Stimulated activated CD4-positive, alpha-beta T cell treated with anti-CD3 and anti-CD28 coated beads, Interleukin-15, amount 100 ng/mL, for 24 hours (primary cell): ENCODE measurements around the gene ZNF425.
"Not testable (repeated sequence)": the region's sequence is repeated elsewhere in the genome, so short reads cannot be mapped to it uniquely, and the experiment has no call there.

ENCODE experiments used
- DNase-seq: peaks from one replicate; pipeline ENCODE4 v3.0.0-alpha.2; 2020

ZNF425 gene

DNA sequence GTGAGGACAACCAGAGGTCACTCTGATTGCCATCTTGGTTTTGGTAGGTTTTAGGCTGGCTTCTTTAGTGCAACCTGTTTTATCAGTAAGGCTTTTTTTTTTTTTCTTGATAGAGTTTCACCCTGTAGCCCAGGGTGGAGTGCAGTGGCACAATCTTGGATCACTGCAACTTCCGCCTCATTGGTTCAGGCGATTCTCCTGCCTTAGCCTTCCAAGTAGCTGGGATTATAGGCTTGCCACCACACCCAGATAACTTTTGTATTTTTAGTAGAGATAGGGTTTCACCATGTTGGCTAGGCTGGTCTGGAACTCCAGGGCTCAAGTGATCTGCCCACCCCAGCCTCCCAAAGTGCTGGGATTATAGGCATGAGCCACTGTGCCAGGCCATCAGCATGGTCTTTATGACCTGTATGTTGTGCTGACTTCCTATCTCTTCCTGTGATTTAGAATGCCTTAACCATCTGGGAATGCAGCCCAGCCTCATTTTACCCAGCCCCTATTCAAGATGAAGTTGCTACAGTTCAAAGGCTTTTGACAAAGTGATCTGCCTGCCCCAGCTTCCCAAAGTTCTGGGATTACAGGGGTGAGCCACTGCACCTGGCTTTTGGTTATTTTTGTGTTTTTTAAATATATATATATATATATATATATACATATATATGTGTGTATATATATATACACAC, 7.0 kb upstream of the ZNF425 start:
- no peak for DNase-seq

DNA sequence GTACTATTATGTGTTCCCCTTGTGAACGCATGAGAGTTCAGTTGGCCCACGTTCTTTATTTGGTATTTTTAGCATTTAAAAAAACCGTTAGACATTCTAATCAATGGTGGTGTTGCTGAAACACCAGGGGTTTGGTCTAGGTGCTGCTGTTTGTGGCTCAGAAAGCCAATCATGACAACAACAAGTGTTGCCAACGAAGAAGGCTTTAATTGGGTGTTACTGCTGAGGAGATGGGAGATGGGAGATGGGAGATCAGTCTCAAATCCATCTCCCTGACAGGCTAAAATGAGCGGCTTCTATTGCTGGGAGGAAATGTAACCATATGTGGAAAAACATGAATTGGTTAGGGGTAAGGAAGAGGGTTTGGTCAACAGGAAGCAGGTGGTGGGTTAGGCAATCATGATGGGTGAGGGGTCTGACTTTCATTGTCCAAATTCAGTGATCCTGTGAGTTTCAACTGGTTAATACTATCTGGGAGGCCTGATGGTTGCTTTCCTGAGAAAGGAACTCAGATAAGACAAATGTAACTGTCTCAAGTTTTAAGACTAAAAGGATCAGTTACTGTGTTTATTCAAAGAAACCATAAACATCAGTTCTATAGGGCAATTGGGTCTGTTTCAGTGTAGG, 4.6 kb upstream of the ZNF425 start:
- no peak for DNase-seq

DNA sequence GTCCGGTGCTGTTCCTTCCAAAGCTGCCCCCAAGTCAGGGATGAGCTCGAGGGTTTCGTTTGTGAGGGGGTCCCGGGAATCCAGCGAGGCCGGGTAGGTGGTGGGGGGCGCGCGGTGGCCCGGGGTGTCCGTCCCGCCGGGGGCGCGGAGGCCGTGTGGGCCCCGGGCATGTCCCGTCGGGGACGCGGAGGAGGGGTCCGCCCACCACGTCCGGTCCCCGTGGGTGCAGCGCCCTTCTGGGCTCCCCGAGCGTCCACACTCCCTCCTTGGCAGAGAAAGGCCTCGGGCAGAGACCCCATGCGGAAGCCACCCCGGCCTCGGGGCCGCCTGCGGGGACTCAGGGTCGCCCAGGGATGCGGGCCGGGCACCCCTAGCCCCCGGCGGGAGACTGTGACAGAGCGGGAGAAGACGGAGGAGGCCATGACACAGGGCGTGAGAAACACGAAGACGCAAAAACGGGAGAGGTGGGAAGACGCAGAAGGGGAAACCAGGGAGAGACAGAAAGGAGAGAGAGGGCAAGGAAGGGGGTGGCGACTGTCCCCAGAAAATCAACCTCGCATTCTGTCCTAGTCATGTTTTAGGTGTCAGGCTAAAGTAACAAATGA, 640 bp upstream of the ZNF425 start:
- peak; percentile 83 for DNase-seq

DNA sequence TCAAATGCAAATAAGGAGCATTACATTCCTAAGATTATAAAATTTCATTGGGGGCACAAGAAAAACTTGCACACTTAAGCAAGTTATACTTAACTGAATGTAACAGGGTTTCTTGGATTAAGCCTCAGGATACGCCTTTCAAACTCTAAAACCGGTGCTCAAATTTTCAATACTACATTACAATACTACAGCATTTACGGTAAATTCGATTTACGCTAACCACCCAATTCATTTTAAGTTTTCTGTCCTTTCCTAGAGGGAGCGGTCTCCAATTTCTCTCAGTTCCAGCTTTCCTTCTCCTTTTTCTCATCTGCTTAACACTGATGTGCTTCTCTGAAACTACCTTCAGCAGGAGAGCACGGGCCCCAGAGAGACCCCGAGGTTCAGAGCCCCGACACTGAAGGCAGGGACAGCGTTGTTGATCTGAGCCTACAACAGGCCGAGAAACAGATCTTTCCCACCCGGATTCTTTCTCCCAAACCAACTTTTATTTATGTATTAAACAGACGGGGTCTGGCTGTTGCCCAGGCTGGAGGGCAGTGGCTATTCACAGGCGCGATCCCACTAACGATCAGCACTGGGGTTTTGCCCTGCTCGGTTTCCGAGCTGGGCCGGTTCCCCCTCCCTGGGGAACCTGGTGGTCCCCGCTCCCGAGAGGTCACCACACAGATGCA, 798 bp downstream of the ZNF425 start:
- DNase-seq, result no peak

DNA sequence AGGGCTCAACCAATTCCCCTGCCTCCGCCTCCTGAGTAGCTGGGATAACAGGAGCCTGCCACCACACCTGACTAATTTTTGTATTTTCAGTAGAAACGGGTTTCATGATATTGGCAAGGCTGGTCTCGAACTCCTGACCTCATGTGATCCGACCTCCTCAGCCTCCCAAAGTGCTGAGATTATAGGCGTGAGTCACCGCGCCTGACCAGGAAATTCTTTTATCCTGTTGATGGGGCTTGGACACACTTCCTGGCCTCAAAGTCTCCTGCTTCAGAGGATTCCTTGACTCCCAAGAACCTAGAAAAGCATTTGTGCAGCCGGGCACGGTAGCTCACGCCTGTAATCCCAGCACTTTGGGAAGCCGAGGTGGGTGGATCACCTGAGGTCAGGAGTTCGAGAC, 16.2 kb downstream of the ZNF425 start:
- no peak for DNase-seq

DNA sequence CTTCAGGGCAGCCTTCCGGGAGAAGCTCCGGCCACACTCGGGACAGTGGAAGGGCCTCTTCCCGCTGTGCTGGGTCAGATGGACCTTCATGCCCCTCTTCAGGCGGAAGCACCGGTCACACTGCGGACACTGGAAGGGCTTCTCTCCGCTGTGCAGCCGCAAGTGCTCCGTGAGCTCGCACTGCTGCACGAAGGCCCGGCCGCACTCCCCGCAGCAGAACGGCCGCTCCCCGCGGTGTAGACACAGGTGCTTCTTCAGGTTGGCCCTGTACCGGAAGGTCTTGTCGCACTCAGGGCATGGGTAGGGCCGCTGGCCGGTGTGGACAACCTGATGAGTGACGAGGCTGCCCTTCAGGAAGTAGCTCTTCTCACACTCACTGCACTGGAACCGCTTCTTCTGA, 21.4 kb downstream of the ZNF425 start:
- no peak for DNase-seq

DNA sequence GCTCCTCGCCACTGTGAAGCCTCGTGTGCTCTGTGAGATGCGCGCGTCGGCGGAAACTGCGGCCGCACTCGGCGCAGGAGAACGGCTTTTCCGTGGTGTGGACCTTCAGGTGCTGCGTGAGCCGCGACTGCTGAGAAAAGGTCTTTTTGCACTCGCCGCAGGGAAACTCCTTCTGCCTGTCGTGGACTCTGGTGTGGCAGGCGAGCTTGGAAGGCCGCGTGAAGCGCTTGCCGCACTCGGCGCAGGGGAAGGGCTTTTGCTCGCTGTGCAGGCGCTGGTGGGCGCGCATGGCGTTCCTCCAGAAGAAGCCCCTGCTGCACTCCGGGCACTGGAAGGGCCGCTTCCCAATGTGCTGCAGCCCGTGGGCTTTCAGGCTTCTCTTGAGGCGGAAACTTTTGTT, 21.9 kb downstream of the ZNF425 start:
- no peak for DNase-seq

DNA sequence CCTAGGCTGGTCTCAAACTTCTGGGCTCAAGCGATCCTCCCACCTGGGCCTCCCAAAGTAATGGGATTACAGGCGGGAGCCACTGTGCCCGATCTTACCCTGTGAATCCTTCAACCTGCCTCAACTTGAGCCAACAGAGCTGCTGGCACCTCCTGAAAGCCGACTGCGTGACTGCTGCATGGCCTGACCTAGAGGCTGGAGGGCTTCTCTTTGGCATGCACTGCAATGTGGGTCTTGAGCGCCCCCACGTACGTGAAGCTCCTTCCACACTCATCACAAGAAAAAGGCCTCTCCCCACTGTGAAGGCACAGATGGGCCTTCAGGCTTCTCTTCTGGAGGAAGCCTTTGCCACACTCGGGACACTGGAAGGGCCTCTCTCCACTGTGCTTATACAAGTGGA, 22.7 kb downstream of the ZNF425 start:
- no peak for DNase-seq

DNA sequence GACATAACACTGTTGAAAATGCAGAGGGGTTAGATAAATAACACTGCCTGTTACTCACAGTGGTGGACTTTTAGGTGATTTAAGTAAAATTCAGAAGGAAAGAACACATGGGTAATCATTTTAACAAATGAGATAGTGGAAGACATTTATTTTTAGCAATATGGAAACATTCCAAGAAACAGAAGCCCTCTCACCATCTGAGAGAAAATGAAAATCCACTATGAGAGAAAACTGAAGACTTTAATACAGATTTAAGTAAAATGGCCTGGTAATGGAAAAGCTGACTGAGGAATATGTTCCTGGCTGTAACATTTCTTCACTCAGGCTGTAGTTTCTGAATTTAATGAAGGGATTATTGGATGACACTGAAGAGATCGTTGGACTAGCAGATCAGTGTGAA, 23.5 kb downstream of the ZNF425 start:
- no peak for DNase-seq

DNA sequence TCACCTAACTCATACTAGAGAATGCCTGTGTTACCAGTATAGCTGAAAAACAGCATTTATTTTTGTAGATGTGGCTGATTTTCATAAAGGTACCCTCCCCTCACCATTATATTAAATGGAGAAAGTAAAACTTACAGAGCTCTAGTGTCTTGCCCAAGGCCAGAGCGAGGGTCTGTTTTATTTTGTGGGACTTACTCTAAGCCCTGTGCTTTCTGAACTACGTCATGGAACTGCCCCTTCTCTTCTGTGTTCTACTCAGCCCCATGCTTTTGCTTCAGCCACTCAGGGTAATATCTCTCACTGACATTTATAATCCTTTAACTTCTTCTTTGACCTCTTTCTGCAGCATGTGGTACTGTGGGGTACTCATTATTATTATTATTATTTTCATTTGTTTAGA, 25.3 kb downstream of the ZNF425 start:
- no peak for DNase-seq

DNA sequence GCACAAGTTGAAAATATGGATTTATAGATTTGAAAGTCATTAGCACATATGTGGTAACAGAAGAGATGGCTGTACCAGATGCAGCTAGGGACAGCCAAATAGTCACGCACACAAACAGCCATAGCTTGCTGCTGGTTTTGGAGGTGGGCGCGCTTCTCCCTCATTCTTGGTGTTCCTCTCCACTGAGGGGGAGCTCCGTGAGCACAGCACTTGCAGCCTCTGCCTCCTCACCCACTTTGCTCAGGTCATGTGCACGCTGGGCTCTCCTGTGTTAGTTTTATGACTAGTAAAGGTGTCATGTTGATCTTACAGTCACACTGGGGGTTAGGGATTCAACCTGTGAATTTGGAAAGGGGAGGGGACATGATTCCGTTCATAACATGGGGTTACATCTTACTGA, 27.1 kb downstream of the ZNF425 start:
- DNase-seq, result no peak

DNA sequence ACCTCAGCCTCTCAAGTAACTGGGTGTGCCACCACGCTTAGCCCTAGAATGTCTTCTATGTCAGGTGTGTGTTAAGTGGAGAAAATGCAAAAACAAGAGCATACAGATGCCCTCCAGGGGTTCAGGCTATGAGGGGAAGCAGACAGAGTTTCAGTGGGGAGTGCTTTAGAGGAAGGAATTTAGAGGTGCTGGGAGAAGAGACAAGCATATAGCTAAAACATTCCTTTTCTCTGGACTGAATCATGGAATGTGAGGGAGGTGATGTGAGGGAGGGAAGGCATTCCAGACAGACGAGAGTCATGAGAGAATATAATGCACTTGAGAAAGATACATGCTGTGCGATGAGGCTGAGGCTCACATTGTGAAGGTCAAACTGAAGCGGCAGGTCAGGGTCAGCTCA, 29.0 kb downstream of the ZNF425 start:
- DNase-seq, result no peak

DNA sequence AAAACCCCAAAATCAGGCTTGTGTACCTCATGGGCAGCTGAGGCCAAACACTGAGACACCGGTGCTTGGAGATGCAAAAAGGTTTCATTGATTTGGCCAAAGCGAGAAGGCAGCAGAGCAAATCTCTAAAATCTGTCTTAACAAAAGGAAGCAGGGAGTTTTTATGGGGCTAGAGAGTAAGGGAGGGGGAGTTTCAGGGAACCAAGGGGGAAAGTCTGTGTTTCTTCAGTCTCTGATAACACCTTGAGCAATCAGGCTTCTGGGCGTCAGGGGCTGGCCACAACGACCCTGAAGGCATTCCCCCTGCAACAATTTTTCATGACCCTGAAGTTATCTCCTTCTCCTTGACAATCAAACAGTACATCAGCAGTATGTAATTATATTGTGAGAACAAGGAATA, 32.9 kb downstream of the ZNF425 start:
- DNase-seq, result no peak

DNA sequence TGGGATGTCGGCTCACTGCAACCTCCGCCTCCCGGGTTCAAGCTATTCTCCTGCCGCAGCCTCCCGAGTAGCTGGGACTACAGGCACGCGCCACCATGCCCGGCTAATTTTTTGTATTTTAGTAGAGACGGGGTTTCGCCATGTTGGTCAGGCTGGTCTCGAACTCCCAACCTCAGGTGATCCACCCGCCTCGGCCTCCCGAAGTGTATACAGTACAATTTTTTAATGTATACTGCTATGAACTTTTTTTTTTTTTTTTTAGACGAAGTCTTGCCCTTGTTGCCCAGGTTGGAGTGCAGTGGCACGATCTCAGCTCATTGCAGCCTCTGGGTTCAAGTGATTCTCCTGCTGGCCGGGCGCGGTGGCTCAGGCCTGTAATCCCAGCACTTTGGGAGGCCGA, 33.9 kb downstream of the ZNF425 start:
- DNase-seq, result not testable (repeated sequence)

DNA sequence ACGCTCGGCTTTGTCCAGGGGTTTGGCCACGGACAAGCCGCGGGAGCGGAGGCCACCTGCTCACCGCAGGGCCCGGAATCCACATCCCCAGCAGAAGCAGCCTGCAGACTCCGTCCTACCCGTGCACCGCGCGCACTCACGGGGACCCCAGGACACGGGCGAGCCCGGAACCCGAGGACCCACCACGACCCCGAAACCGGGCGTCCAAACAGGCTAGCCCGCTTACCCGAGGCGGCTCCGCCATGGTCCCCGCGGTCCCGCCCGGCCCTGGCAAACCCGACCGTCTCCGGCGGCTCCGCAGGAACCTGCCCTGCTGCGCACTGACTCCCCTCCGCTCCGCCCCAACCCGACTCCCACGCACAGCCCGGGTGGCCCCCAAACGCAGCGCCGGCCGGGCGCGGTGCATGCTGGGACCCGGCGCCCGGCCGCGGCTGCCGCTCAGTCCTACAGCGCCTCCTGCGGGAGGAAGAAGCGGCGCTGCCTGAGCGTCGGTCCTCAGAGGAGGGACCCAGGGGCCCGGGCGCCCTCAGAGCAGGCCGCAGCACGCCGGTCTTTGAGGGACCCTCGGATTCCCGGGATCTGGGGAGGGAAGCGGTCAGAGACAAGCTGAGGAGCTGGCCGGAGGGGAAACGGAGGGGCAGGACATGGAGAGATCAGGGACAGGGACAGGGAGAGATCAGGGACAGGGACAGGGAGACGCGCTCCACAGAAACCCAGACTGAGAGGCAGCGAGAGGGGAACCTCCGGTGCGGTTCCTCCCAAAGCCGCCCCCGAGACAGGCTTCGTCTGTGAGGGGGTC, 35.5 kb downstream of the ZNF425 start, which contains the start of gene ZNF786:
Gene ZNF786, minus strand, starts transcription at position 322 of the 799 bp plus-strand sequence. Its CDS starts 78 bp downstream, at position 244.
- peak; percentile 97 for DNase-seq

DNA sequence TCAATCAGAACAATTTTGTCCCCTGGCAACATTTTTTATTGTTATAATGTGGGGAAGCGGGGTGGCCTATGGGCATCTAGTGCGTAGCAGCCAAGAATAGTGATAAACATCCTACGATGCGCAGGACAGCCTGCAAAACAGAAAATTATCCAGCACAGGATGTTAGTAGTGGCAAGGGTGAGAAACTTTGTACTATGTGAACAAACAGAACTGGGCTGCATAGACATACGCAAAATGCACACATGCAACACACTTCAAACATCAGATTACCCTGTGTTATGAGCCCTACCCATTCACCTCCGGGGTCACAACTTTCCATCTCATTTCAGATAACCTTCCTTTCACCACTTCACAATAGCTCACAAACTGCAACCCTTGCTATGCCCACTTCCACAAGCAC, 38.7 kb downstream of the ZNF425 start:
- no peak for DNase-seq

DNA sequence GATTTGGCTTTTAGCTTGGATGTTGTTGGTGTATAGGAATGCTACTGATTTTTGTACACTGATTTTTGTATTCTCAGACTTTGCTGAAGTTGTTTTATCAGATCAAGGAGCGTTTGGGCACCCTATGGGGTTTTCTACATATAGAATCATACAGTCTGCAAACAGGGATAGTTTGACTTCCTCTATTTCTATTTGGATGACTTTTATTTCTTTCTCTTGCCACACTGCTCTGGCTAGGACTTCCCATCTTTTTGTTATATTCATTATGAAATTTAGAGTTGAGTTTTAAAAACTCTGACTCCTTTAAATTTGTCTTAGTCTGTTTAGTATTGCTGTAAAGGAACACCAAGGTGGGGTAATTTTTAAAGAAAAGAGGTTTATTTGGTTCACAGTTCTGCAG, 40.3 kb downstream of the ZNF425 start:
- no peak for DNase-seq

DNA sequence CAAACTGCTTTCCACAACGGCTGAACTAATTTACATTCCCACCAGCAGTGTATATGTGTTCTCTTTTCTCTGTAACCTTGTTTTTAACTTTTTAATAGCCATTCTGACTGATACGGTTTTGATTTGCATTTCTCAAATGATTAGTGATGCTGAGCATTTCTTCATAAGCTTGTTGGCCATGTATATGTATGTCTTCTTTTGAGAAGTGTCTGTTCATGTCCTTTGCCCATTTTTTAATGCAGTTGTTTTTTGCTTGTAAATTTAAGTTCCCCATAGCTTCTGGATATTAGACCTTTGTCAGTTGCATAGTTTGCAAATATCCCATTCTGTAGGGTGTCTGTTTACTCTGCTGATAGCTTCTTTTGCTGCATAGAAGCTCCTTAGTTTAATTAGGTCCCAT, 41.7 kb downstream of the ZNF425 start:
- no peak for DNase-seq

DNA sequence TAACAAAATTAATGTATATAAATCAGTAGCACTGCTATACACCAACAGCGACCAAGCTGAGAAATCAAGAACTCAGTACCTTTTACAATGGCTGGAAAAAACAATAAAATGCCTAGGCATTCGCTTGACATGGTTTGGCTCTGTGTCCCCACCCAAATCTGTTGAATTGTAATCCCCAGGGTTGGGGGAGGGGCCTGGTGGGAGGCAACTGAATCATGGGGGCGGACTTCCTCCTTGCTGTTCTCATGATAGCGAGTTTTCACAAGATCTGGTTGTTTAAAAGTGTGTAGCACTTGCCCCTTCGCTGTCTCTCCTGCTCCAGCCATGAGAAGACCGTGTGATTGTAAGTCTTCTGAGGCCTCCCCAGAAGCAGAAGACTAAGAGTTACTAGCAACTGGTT, 44.2 kb downstream of the ZNF425 start:
- no peak for DNase-seq

DNA sequence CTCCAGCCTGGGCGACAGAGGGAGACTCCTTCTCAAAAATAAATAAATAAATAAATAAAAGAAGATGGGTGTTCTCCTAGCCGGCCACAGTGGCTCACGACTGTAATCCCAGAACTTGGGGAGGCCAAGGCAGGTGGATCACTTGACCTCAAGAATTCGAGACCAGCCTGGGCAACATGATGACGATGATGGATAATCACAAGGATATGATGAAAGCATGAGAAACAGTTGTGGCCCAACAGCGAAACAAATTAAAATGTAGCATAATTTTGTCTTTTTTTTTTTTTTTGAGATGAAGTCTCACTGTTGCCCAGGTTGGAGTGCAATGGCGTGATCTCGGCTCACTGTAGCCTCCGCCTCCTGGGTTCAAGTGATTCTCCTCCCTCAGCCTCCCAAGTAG, 48.5 kb downstream of the ZNF425 start:
- no peak for DNase-seq

DNA sequence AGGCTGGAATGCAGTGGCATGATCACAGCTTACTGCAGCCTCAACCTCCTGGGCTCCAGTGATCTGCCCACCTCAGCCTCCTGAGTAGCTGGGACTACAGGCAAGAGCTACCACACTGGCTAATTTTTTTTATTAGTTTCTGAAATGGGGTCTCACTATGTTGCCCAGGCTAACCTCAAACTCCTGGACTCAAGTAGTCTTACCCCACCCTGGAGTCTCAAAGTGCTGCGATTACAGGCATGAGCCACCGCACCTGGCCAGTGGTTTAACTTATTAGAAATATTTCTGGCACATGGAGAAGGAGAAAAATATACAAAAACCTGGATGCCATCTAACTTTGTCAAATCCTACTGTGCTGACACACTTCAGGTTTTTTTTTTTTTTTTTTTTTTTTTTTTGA, 50.8 kb downstream of the ZNF425 start:
- no peak for DNase-seq

DNA sequence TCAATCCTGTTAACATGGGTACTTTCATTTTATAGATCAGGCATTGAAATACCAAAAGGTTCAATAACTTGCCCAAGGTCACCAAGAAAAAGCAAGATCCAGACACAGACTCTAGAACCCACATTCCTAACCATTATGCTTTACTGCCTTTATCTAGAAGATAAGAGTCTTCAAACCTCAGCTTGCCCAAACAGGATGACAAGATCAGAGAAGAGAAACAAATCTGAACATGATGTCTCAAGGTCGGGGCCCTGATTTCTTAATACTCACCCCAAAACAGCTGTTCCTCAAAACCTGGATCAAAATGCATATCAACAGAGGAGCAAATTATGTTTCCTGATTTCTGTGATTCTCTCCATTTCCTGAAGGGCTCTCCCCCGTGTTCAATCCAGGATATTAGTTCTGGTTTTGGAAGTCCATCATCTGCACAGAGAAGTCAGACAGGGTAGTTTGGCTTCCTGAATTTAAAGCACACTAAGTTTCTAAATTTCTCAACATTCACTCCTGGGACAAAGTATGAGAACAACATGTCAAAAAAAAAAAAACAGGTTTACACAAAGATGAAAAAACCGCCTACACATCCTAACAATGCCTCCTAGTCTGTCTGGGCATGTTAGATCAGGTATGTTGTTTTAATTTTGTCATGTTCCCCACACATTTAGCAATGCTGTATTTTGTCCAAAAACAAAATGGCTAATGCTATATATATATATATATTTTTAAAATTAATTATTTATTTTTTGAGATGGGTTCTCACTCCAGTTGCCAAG, 51.8 kb downstream of the ZNF425 start:
- no peak for DNase-seq
